ENCODE results near the gene FXN. TPM values are rescaled to one million over a fixed set of nuclear protein-coding genes. Genes with fewer than 3 reads are reported as not detected.

Gene FXN
- total RNA-seq, 2 experiments from 2014 or later = 12.2 to 12.9 TPM

- Histone ChIP-seq H3K27me3 (ENCODE audit: control insufficient read depth in 1 of 2, insufficient read depth in 2 of 2, low read length in 2 of 2) (no peaks in the 10 kb centered on the region), H3K36me3 (ENCODE audit: insufficient read depth, low read length) (no peaks in the 10 kb centered on the region), H3K4me3 (ENCODE audit: low read length) (no peak overlapping the region), H3K4me1 (ENCODE audit: insufficient read depth, low read length) (peaks cover 9% of the 10 kb centered on the region), H3K9me3 (ENCODE audit: control insufficient read depth in 1 of 2, insufficient read depth in 1 of 2, low read length in 2 of 2) (no peaks in the 10 kb centered on the region), H3K27ac (ENCODE audit: low read depth in 1 of 2, low read length in 2 of 2) (no peak overlapping the region)
- DNase-seq = no peak
- no peaks in the 10 kb centered on the region for H3K36me3 Mint-ChIP-seq (ENCODE audit: low read depth)
- no peak for ATAC-seq (ENCODE audit: poor library complexity)
- peaks cover 35% of the 10 kb centered on the region for H3K4me1 Mint-ChIP-seq (ENCODE audit: low read depth)
- no peak for TF ChIP-seq CTCF (IDR thresholded peaks at IDR 0.05)
- CTCF ChIA-PET = interaction anchor here (1.0 kb wide), 1 partner anchor 10 kb away, joined by 3 read pairs; no protein-coding TSS in a partner anchor
- POLR2A ChIA-PET = no interaction called here
- H3K27me3 Mint-ChIP-seq = no peaks in the 10 kb centered on the region
- no peak overlapping the region for H3K27ac Mint-ChIP-seq
- no peaks in the 10 kb centered on the region for H3K9me3 Mint-ChIP-seq
- H3K4me3 Mint-ChIP-seq = no peak overlapping the region
- intact Hi-C loops (cut with DNase I, micrococcal nuclease) = no loop called here
These were observed 37.2 kb upstream of the FXN start for GRCh38 chr9:68998385-68998784.

DNA sequence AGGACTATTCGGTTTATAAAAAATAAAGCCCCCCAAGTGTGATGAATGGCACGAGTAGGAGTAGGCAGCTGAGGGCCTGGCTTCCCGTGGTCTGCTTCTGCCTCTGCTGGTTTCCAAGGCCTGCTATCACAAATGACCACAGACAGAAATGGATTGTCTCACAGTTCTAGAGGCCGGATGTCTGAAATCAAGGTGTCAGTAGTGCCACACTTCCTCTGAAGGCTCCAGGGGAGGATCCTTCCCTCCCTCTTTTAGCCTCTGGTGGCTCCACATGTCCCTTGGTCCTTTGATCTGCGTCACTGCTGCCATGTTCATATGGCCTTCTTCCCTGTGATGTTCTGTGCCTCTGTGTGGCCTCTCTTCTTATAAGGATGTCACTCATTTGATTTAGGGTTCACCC, 36.7 kb upstream of the FXN start:
- DNase-seq = no peak
- CTCF ChIA-PET = interaction anchor here (1.0 kb wide), 1 partner anchor 415 kb away, joined by 7 read pairs; no protein-coding TSS in a partner anchor
- H3K27ac Mint-ChIP-seq = no peak overlapping the region
- no peak for TF ChIP-seq CTCF (IDR thresholded peaks at IDR 0.05)
- no peak for ATAC-seq (ENCODE audit: poor library complexity)
- H3K4me1 Mint-ChIP-seq (ENCODE audit: low read depth) = peaks cover 35% of the 10 kb centered on the region
- no peaks in the 10 kb centered on the region for H3K27me3 Mint-ChIP-seq
- no peaks in the 10 kb centered on the region for H3K36me3 Mint-ChIP-seq (ENCODE audit: low read depth)
- H3K27ac ChIP-seq (ENCODE audit: low read depth in 1 of 2, low read length in 2 of 2) = no peak overlapping the region
- H3K9me3 ChIP-seq (ENCODE audit: control insufficient read depth in 1 of 2, insufficient read depth in 1 of 2, low read length in 2 of 2) = no peaks in the 10 kb centered on the region
- no peak overlapping the region for H3K4me3 ChIP-seq (ENCODE audit: low read length)
- POLR2A ChIA-PET = interaction anchor here (1.0 kb wide), 1 partner anchor 36 kb away, joined by 3 read pairs; the partner anchor contains the start of gene FXN
- no peak overlapping the region for H3K4me3 Mint-ChIP-seq
- H3K9me3 Mint-ChIP-seq = no peaks in the 10 kb centered on the region
- intact Hi-C loops (cut with DNase I, micrococcal nuclease) = loop anchor here (1.0 kb wide), 1 partner anchor 415 kb away; no protein-coding TSS in a partner anchor
- H3K4me1 ChIP-seq (ENCODE audit: insufficient read depth, low read length) = peaks cover 9% of the 10 kb centered on the region
- no peaks in the 10 kb centered on the region for H3K36me3 ChIP-seq (ENCODE audit: insufficient read depth, low read length)
- no peaks in the 10 kb centered on the region for H3K27me3 ChIP-seq (ENCODE audit: control insufficient read depth in 1 of 2, insufficient read depth in 2 of 2, low read length in 2 of 2)

GRCh38 chr9:68999393-69000105, 36.0 kb upstream of the FXN start:
- H3K9me3 ChIP-seq (ENCODE audit: control insufficient read depth in 1 of 2, insufficient read depth in 1 of 2, low read length in 2 of 2) = no peaks in the 10 kb centered on the region
- DNase-seq = peak; percentile 44 to 83 (median 50)
- Mint-ChIP-seq H3K27me3 (peaks cover 2% of the 10 kb centered on the region), H3K4me3 (no peak overlapping the region), H3K36me3 (ENCODE audit: low read depth) (no peaks in the 10 kb centered on the region), H3K4me1 (ENCODE audit: low read depth) (peaks cover 35% of the 10 kb centered on the region), H3K27ac (no peak overlapping the region), H3K9me3 (no peaks in the 10 kb centered on the region)
- no peak overlapping the region for H3K27ac ChIP-seq (ENCODE audit: low read depth in 1 of 2, low read length in 2 of 2)
- no peaks in the 10 kb centered on the region for H3K27me3 ChIP-seq (ENCODE audit: control insufficient read depth in 1 of 2, insufficient read depth in 2 of 2, low read length in 2 of 2)
- intact Hi-C loops (cut with DNase I, micrococcal nuclease) = loop anchor here (1.0 kb wide), 1 partner anchor 415 kb away; no protein-coding TSS in a partner anchor
- no peak overlapping the region for H3K4me3 ChIP-seq (ENCODE audit: low read length)
- H3K4me1 ChIP-seq (ENCODE audit: insufficient read depth, low read length) = peaks cover 9% of the 10 kb centered on the region
- no peaks in the 10 kb centered on the region for H3K36me3 ChIP-seq (ENCODE audit: insufficient read depth, low read length)
- ChIA-PET CTCF (interaction anchor here (0.6 to 1.3 kb wide), 9 partner anchors 9 to 419 kb away, joined by 3 to 7 read pairs (median 3); partner anchors contain the start of gene FXN), POLR2A (interaction anchor here (1.0 kb wide), 2 partner anchors 36 to 220 kb away, joined by 3 to 4 read pairs; partner anchors contain the start of gene FXN)
- TF ChIP-seq CTCF (IDR thresholded peaks at IDR 0.05) = peak; percentile 79
- peak; percentile 95 for ATAC-seq (ENCODE audit: poor library complexity)

All from CD4-positive, alpha-beta T cell (primary cell).